Measurements from ENCODE around the gene CHD5.

CHD5 gene

GRCh38 chr1:6154525-6155319, 25.4 kb downstream of the CHD5 start:
- no peak for DNase-seq (ENCODE audit: low read depth, low spot score)

- DNase-seq (ENCODE audit: low read depth, low spot score) = no peak
Observed at GRCh38 chr1:6152882-6153281, 27.2 kb downstream of the CHD5 start.

- no peak for DNase-seq (ENCODE audit: low read depth, low spot score)
Observed at GRCh38 chr1:6152181-6152580, 27.9 kb downstream of the CHD5 start.

- DNase-seq (ENCODE audit: low read depth, low spot score) = no peak
Observed at GRCh38 chr1:6151291-6151822, 28.8 kb downstream of the CHD5 start.

- no peak for DNase-seq (ENCODE audit: low read depth, low spot score)
Observed at GRCh38 chr1:6150006-6150938, 29.8 kb downstream of the CHD5 start.

- no peak for DNase-seq (ENCODE audit: low read depth, low spot score)
Observed at GRCh38 chr1:6149597-6149996, 30.5 kb downstream of the CHD5 start.

GRCh38 chr1:6148497-6149241, 31.5 kb downstream of the CHD5 start:
- peak; percentile 15 for DNase-seq (ENCODE audit: low read depth, low spot score)

GRCh38 chr1:6145864-6146410, 34.2 kb downstream of the CHD5 start:
- no peak for DNase-seq (ENCODE audit: low read depth, low spot score)

- DNase-seq (ENCODE audit: low read depth, low spot score) = no peak
Observed at GRCh38 chr1:6145396-6145750, 34.7 kb downstream of the CHD5 start.

GRCh38 chr1:6144647-6145395, 35.3 kb downstream of the CHD5 start:
- DNase-seq (ENCODE audit: low read depth, low spot score) = no peak

- no peak for DNase-seq (ENCODE audit: low read depth, low spot score)
Observed at GRCh38 chr1:6144175-6144574, 35.9 kb downstream of the CHD5 start.

GRCh38 chr1:6143395-6143794, 36.7 kb downstream of the CHD5 start:
- no peak for DNase-seq (ENCODE audit: low read depth, low spot score)

GRCh38 chr1:6142734-6143133, 37.4 kb downstream of the CHD5 start:
- DNase-seq (ENCODE audit: low read depth, low spot score) = no peak

- DNase-seq (ENCODE audit: low read depth, low spot score) = no peak
Observed at GRCh38 chr1:6142036-6142621, 38.0 kb downstream of the CHD5 start.

- DNase-seq (ENCODE audit: low read depth, low spot score) = no peak
Observed at GRCh38 chr1:6141592-6141991, 38.5 kb downstream of the CHD5 start.

- no peak for DNase-seq (ENCODE audit: low read depth, low spot score)
Observed at GRCh38 chr1:6140413-6140812, 39.7 kb downstream of the CHD5 start.

GRCh38 chr1:6137758-6138157, 42.4 kb downstream of the CHD5 start:
- no peak for DNase-seq (ENCODE audit: low read depth, low spot score)

GRCh38 chr1:6136516-6137220, 43.5 kb downstream of the CHD5 start:
- no peak for DNase-seq (ENCODE audit: low read depth, low spot score)

- DNase-seq (ENCODE audit: low read depth, low spot score) = no peak
Observed at GRCh38 chr1:6134741-6135510, 45.2 kb downstream of the CHD5 start.

Measured in activated CD4-positive, CD25-positive, alpha-beta regulatory T cell treated with anti-CD3 and anti-CD28 coated beads, Interleukin-2, amount 50 U/mL, for 16 hours (primary cell).